Left ventricle myocardium superior (tissue), 1 donor: ENCODE measurements around the gene CPNE2. TPM values are rescaled to one million over a fixed set of nuclear protein-coding genes. Genes with fewer than 3 reads are reported as not detected.
A peak's percentile ranks its signal among the peaks of the same experiment; 100 is the strongest.

Experiments
- ATAC-seq: fragments of 200-7000 bp; cut with Tn5 transposase; one replicate; pipeline ENCODE4 v1.9.1; 2020; ENCODE audit warnings: mild to moderate bottlenecking, moderate library complexity
- DNase-seq: peaks from one replicate; pipeline ENCODE4 v3.0.0-alpha.2; 2020
- intact Hi-C: fragments of 100-400 bp; cut with micrococcal nuclease; formaldehyde crosslinking; loops from one replicate; pipeline ENCODE4 v1.11.0; 2022
- total RNA-seq: library from RNA; stranded (reverse); fragmentation: NEBNext Ultra II Directional; extraction: Animal tissue kit (Norgen Biotek cat#: 25700); gene quantifications from one replicate; pipeline ENCODE4 v1.2.1, GENCODE V29; 2021
- donor health status: DM: no; HTN: yes; CAD: no; lungs with severe emphysema.

CPNE2 gene
- total RNA-seq, 1 donor from 2014 or later, result 11.2 TPM

- ATAC-seq (no peak), DNase-seq (peak; percentile 19)
- intact Hi-C loops, result no loop called here
Observed at GRCh38 chr16:57133886-57134285, 41.5 kb downstream of the CPNE2 start.

- intact Hi-C loops, result no loop called here
- DNase-seq (no peak), ATAC-seq (no peak)
Observed at GRCh38 chr16:57134982-57135381, 42.6 kb downstream of the CPNE2 start.

- DNase-seq, result no peak
- intact Hi-C loops, result no loop called here
- no peak for ATAC-seq
Observed at GRCh38 chr16:57137043-57137442, 44.7 kb downstream of the CPNE2 start.

GRCh38 chr16:57137566-57138273 lies 45.3 kb downstream of the CPNE2 start:
- no peak for DNase-seq
- intact Hi-C loops, result no loop called here
- no peak for ATAC-seq

- intact Hi-C loops, result no loop called here
- no peak for DNase-seq
- no peak for ATAC-seq
Observed at GRCh38 chr16:57138281-57138935, 46.0 kb downstream of the CPNE2 start.

GRCh38 chr16:57140931-57141668 lies 48.7 kb downstream of the CPNE2 start:
- no peak for DNase-seq
- intact Hi-C loops, result no loop called here
- no peak for ATAC-seq

GRCh38 chr16:57141822-57142631 lies 49.6 kb downstream of the CPNE2 start:
- DNase-seq (no peak), ATAC-seq (no peak)
- intact Hi-C loops, result no loop called here

GRCh38 chr16:57143149-57143921 lies 51.0 kb downstream of the CPNE2 start:
- DNase-seq, result no peak
- ATAC-seq, result no peak
- intact Hi-C loops, result no loop called here

- ATAC-seq, result no peak
- intact Hi-C loops, result no loop called here
- no peak for DNase-seq
Observed at GRCh38 chr16:57144027-57144426, 51.6 kb downstream of the CPNE2 start.

GRCh38 chr16:57145046-57146021 lies 53.0 kb downstream of the CPNE2 start:
- DNase-seq (no peak), ATAC-seq (peak; percentile 29)
- intact Hi-C loops, result no loop called here

- intact Hi-C loops, result no loop called here
- ATAC-seq, result no peak
- DNase-seq, result no peak
Observed at GRCh38 chr16:57146040-57146647, 53.8 kb downstream of the CPNE2 start.

- ATAC-seq (no peak), DNase-seq (no peak)
- intact Hi-C loops, result no loop called here
Observed at GRCh38 chr16:57146735-57147134, 54.4 kb downstream of the CPNE2 start.

GRCh38 chr16:57147381-57148221 lies 55.2 kb downstream of the CPNE2 start:
- intact Hi-C loops, result no loop called here
- ATAC-seq (peak; percentile 46), DNase-seq (no peak)

- DNase-seq (no peak), ATAC-seq (no peak)
- intact Hi-C loops, result no loop called here
Observed at GRCh38 chr16:57148481-57148880, 56.1 kb downstream of the CPNE2 start.

- intact Hi-C loops, result no loop called here
- no peak for ATAC-seq
- DNase-seq, result no peak
Observed at GRCh38 chr16:57149391-57149790, 57.0 kb downstream of the CPNE2 start.

GRCh38 chr16:57150682-57151330 lies 58.4 kb downstream of the CPNE2 start:
- DNase-seq, result no peak
- intact Hi-C loops, result no loop called here
- no peak for ATAC-seq
